ENCODE measurements around the gene IL12RB2.
"Not testable (repeated sequence)": the region's sequence is repeated elsewhere in the genome, so short reads cannot be mapped to it uniquely, and the experiment has no call there.

Gene IL12RB2

DNA sequence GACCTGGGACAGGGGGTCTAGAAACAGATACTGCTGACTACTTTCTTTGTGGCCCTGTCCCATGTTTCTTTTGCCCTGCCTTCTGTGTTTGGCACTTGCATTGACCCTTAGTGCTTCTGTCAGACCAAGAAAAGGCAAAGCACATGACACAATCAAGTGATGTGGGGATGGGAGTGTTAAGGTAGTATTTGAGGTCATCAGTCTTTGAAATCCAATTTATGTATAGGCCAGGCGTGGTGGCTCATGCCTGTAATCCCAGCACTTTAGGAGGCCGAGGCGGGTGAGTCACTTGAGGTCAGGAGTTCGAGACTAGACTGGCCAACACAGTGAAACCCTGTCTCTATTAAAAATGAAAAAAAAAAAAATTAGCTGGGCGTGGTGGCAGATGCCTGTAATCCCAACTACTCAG lies 96.5 kb downstream of the IL12RB2 start:
- ChIA-PET POLR2A (no interaction called here), CTCF (no interaction called here)
- TF ChIP-seq, protein P1, sequence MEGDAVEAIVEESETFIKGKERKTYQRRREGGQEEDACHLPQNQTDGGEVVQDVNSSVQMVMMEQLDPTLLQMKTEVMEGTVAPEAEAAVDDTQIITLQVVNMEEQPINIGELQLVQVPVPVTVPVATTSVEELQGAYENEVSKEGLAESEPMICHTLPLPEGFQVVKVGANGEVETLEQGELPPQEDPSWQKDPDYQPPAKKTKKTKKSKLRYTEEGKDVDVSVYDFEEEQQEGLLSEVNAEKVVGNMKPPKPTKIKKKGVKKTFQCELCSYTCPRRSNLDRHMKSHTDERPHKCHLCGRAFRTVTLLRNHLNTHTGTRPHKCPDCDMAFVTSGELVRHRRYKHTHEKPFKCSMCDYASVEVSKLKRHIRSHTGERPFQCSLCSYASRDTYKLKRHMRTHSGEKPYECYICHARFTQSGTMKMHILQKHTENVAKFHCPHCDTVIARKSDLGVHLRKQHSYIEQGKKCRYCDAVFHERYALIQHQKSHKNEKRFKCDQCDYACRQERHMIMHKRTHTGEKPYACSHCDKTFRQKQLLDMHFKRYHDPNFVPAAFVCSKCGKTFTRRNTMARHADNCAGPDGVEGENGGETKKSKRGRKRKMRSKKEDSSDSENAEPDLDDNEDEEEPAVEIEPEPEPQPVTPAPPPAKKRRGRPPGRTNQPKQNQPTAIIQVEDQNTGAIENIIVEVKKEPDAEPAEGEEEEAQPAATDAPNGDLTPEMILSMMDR (IDR thresholded peaks at IDR 0.05; ENCODE audit: insufficient read depth, low read length, missing control alignments): no peak
- no peak overlapping the region for H3K4me3 ChIP-seq (ENCODE audit: low read depth, low read length)
- no peak for DNase-seq (ENCODE audit: low read depth, low spot score)

DNA sequence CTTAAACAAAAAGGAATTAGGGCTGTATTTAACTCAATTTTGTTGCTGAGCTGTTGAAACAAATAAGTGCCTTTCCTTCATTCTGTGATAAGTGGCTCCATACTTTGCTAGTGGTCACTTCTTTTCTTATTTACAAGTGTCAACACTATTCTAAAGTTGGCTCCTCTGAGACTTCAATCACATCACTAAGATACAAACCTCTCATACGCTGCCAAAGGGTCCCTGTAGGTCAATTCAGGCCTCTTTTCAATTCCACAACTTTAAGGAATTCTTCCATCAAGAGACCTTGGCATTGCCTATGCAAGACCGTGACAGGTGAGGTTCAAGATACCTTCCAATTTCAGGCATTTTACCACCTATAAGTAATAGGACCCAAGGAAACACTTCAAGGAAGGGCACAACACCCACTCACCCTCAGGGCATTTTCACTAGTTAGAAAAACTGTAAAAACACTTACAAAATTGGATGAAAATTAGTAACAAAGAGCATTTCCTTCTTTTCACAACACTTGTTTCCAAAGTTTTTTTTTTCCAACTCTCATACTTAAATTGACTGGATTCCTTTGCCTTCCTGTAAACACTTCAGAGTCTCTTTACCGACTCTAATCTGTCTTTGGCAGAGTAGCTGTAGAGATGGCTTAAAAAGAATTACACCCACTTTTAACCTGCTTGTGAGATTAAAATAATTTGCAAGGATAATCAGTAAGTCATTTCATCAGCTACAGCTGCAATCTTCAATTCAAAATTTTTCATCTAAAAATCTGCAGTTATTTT lies 98.0 kb downstream of the IL12RB2 start:
- no peak overlapping the region for H3K4me3 ChIP-seq (ENCODE audit: low read depth, low read length)
- no peak for DNase-seq (ENCODE audit: low read depth, low spot score)
- CTCF ChIA-PET: interaction anchor here (1.1 kb wide), 1 partner anchor 16 kb away, joined by 3 read pairs; no protein-coding TSS in a partner anchor
- POLR2A ChIA-PET: no interaction called here
- TF ChIP-seq, protein P1 (IDR thresholded peaks at IDR 0.05; ENCODE audit: insufficient read depth, low read length, missing control alignments): no peak

DNA sequence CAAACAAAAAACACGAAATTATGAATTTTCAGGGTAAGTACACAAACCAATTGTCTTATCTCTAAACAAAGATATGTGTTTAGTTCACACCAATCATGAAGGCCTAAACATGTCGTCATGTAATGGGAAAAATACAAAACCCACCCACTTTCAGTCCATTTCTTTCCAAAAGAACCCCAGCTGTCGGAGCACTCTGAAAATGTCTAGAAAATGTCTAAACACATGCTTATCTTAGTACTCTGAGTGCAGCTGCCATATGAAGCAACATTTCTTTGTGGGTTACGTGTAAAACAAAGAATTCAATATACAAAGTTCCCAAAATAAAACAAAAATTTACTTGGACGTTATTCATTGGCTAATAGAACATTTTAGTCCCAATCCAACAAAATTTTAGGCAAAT lies 99.8 kb downstream of the IL12RB2 start:
- POLR2A ChIA-PET: interaction anchor here (0.6 kb wide), 1 partner anchor 48 kb away, joined by 4 read pairs; no protein-coding TSS in a partner anchor

DNA sequence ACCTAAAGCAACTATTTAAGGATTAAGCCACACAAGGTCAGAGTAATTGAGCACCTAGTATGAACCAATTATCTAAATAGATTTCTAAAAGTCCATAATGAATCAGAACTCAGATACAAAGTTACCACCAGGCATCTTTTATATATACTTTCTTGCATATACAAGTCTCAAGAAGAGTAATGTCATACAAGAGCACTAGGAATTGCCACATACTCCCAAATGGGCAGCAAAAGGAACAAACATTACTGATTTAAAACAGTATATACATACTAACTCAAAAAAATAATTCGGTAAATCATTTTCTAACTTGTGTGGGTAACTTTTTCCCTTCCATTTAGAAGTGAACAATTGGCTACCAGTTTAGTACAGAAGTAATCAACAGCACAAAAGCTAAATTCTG lies 100.5 kb downstream of the IL12RB2 start:
- POLR2A ChIA-PET: interaction anchor here (0.6 kb wide), 1 partner anchor 47 kb away, joined by 4 read pairs; no protein-coding TSS in a partner anchor
- CTCF ChIA-PET: interaction anchor here (0.7 to 1.2 kb wide), 2 partner anchors 12 to 13 kb away, joined by 3 read pairs; no protein-coding TSS in a partner anchor
- TF ChIP-seq, protein P1 (IDR thresholded peaks at IDR 0.05; ENCODE audit: insufficient read depth, low read length, missing control alignments): no peak
- no peak for DNase-seq (ENCODE audit: low read depth, low spot score)
- no peak overlapping the region for H3K4me3 ChIP-seq (ENCODE audit: low read depth, low read length)

More for the DNA sequence above, 99.8 kb downstream of the IL12RB2 start:
- DNase-seq (ENCODE audit: low read depth, low spot score): no peak
- H3K4me3 ChIP-seq (ENCODE audit: low read depth, low read length): no peak overlapping the region
- TF ChIP-seq, protein P1 (IDR thresholded peaks at IDR 0.05; ENCODE audit: insufficient read depth, low read length, missing control alignments): no peak
- CTCF ChIA-PET: interaction anchor here (1.2 kb wide), 1 partner anchor 14 kb away, joined by 3 read pairs; no protein-coding TSS in a partner anchor

DNA sequence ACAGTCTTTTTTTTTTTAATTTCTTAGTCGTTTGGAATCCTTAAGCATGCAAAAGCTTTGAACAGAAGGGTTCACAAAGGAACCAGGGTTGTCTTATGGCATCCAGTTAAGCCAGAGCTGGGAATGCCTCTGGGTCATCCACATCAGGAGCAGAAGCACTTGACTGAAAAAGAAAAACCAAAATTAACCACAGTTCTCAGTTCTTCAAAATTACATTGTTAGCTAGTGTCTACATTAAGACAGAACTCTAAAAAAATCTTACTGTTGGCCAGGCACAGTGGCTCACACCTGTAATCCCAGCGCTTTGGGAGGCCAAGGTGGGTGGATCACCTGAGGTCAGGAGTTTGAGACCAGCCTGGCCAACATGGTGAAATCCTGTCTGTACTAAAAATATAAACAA lies 105.4 kb downstream of the IL12RB2 start:
- CTCF ChIA-PET; POLR2A ChIA-PET; DNase-seq (ENCODE audit: low read depth, low spot score); H3K4me3 ChIP-seq (ENCODE audit: low read depth, low read length): not testable (repeated sequence)

DNA sequence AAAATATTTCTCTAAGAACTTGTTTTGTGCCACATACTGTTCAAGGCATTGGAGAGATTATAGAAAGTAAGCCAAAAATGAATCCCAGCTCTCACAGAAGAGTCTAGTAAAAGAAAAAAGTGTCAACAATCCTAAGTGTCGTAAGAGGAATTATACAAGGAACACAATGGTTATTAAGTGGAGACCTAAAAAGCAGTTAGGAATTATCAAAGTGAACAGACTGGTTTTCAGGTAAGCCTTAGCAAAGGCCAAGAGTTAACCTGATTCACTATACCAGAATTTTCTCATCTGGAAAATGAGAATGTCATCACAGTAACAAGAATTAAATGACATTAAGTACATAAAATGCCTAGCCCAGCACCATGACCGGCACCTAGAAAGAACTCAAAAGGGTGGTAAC lies 106.9 kb downstream of the IL12RB2 start:
- DNase-seq (ENCODE audit: low read depth, low spot score): no peak
- no peak overlapping the region for H3K4me3 ChIP-seq (ENCODE audit: low read depth, low read length)
- ChIA-PET CTCF (no interaction called here), POLR2A (interaction anchor here (0.6 kb wide), 1 partner anchor 121 kb away, joined by 3 read pairs; no protein-coding TSS in a partner anchor)
- TF ChIP-seq, protein P1 (IDR thresholded peaks at IDR 0.05; ENCODE audit: insufficient read depth, low read length, missing control alignments): no peak

All from AG04449 (cell line).